Hepatocyte (in vitro differentiated cells): ENCODE data around the gene DKK3. TPM values are rescaled to one million over a fixed set of nuclear protein-coding genes. Genes with fewer than 3 reads are reported as not detected.

Source experiments
- DNase-seq: peaks from one replicate; pipeline ENCODE4 v3.0.0-alpha.2; 2016; ENCODE audit warnings: low spot score
- H2AFZ ChIP-seq: fragments of 200-600 bp; sonication (generic); 2 replicates; pipeline ENCODE4 v1.6.0; 2016; ENCODE audit warnings: antibody characterized with exemption, mild to moderate bottlenecking
- H3K27ac ChIP-seq: fragments of 200-600 bp; sonication (generic); 2 replicates; pipeline ENCODE4 v1.5.1; 2016; ENCODE audit warnings: mild to moderate bottlenecking
- H3K27me3 ChIP-seq: fragments of 200-600 bp; sonication (generic); 2 replicates; pipeline ENCODE4 v1.6.1; 2016
- H3K36me3 ChIP-seq: fragments of 200-600 bp; sonication (generic); replicated peaks from 2 replicates; pipeline ENCODE4 v1.5.1; 2016; ENCODE audit warnings: low read depth; ENCODE audit not compliant: insufficient read depth
- H3K4me1 ChIP-seq: fragments of 200-600 bp; sonication (generic); 2 replicates; pipeline ENCODE4 v1.5.1; 2016; ENCODE audit warnings: mild to moderate bottlenecking, moderate library complexity; ENCODE audit not compliant: insufficient read depth
- H3K4me2 ChIP-seq: fragments of 200-600 bp; sonication (generic); 2 replicates; pipeline ENCODE4 v1.6.0; 2016
- H3K4me3 ChIP-seq: fragments of 200-600 bp; sonication (generic); 2 replicates; pipeline ENCODE4 v1.5.1; 2016; ENCODE audit warnings: mild to moderate bottlenecking
- H3K79me2 ChIP-seq: fragments of 200-600 bp; sonication (generic); 2 replicates; pipeline ENCODE4 v1.6.0; 2017; ENCODE audit warnings: mild to moderate bottlenecking
- H3K9me2 ChIP-seq: fragments of 200-600 bp; sonication (generic); replicated peaks from 2 replicates; pipeline ENCODE4 v1.6.0; 2017; ENCODE audit warnings: mild to moderate bottlenecking; ENCODE audit not compliant: insufficient read depth
- H3K9me3 ChIP-seq: fragments of 200-600 bp; sonication (generic); 2 replicates; pipeline ENCODE4 v1.5.1; 2016; ENCODE audit warnings: low read depth, mild to moderate bottlenecking
- H4K20me1 ChIP-seq: fragments of 200-600 bp; sonication (generic); 2 replicates; pipeline ENCODE4 v1.6.0; 2016; ENCODE audit warnings: mild to moderate bottlenecking; ENCODE audit not compliant: insufficient read depth, poor library complexity, severe bottlenecking
- CTCF ChIP-seq: fragments of 200-600 bp; sonication (generic); IDR thresholded peaks from 2 replicates; pipeline ENCODE4 v1.5.1; 2016; ENCODE audit warnings: antibody characterized with exemption, mild to moderate bottlenecking; ENCODE audit not compliant: poor library complexity
- EZH2 ChIP-seq: fragments of 200-600 bp; sonication (generic); IDR thresholded peaks from 2 replicates; pipeline ENCODE4 v1.6.1; 2016; ENCODE audit warnings: antibody characterized with exemption, mild to moderate bottlenecking, borderline replicate concordance
- EZH2phosphoT487 ChIP-seq: fragments of 200-600 bp; sonication (generic); IDR thresholded peaks from one replicate; pipeline ENCODE4 v1.6.1; 2018; ENCODE audit warnings: antibody characterized with exemption, mild to moderate bottlenecking, low read depth, moderate library complexity; ENCODE audit not compliant: unreplicated experiment, severe bottlenecking
- WGBS: methylation state at CpG from one replicate; pipeline ENCODE4 v1.1.6; 2016; ENCODE audit warnings: low lambda C conversion rate; ENCODE audit errors: missing lambda C conversion rate; 5-methylcytosine and 5-hydroxymethylcytosine counted together
- polyA plus RNA-seq: library from polyadenylated mRNA; unstranded; fragments of >200 nt; fragmentation: Nextera tagmentation; extraction: Ambion mirVana; gene quantifications from 2 replicates; pipeline ENCODE4 v1.2.1, GENCODE V29; 2016
- total RNA-seq: library from RNA; depleted of rRNA; stranded (reverse); fragments of >200 nt; gene quantifications from 2 replicates; pipeline ENCODE4 v1.2.3, GENCODE V29; 2014

Gene DKK3
- total and polyA plus RNA-seq, 2 experiments from 2014 or later = 64.3 to 71.3 TPM

- TF ChIP-seq EZH2 = no peak
- no peak for TF ChIP-seq EZH2phosphoT487
- TF ChIP-seq CTCF = no peak
- H3K9me3 ChIP-seq = no peaks in the 10 kb centered on the region
- no peaks in the 10 kb centered on the region for H3K27me3 ChIP-seq
- no peak overlapping the region for H3K4me2 ChIP-seq
- no peak overlapping the region for H2AFZ ChIP-seq
- H3K27ac ChIP-seq = no peak overlapping the region
- H4K20me1 ChIP-seq = no peaks in the 10 kb centered on the region
- H3K9me2 ChIP-seq = no peaks in the 10 kb centered on the region
- H3K4me3 ChIP-seq = no peak overlapping the region
- 85% methylated on average over 5 of the region's 5 CpGs for WGBS
- no peak for DNase-seq
- H3K79me2 ChIP-seq = no peaks in the 10 kb centered on the region
- peaks cover 39% of the 10 kb centered on the region for H3K4me1 ChIP-seq
- no peaks in the 10 kb centered on the region for H3K36me3 ChIP-seq
These were observed 36.4 kb downstream of the DKK3 start for GRCh38 chr11:11971906-11972547.

GRCh38 chr11:11970556-11970955 is 37.9 kb downstream of the DKK3 start:
- 100% methylated on average over 2 of the region's 2 CpGs for WGBS

GRCh38 chr11:11969380-11970215 is 38.8 kb downstream of the DKK3 start:
- Histone ChIP-seq H3K36me3 (no peaks in the 10 kb centered on the region), H3K27me3 (no peaks in the 10 kb centered on the region), H3K9me3 (no peaks in the 10 kb centered on the region), H3K27ac (peak overlapping the region; percentile 75), H4K20me1 (no peaks in the 10 kb centered on the region), H3K4me1 (peaks cover 28% of the 10 kb centered on the region), H3K4me2 (no peak overlapping the region), H3K9me2 (no peaks in the 10 kb centered on the region), H2AFZ (no peak overlapping the region), H3K79me2 (no peaks in the 10 kb centered on the region), H3K4me3 (no peak overlapping the region)
- TF ChIP-seq EZH2phosphoT487 = no peak
- no peak for TF ChIP-seq CTCF
- no peak for TF ChIP-seq EZH2
- no peak for DNase-seq
- 87% methylated on average over 19 of the region's 19 CpGs for WGBS

More at GRCh38 chr11:11970556-11970955, 37.9 kb downstream of the DKK3 start:
- Histone ChIP-seq H3K27me3 (no peaks in the 10 kb centered on the region), H3K79me2 (no peaks in the 10 kb centered on the region), H3K4me2 (no peak overlapping the region), H2AFZ (no peak overlapping the region), H4K20me1 (no peaks in the 10 kb centered on the region), H3K4me1 (peaks cover 28% of the 10 kb centered on the region), H3K4me3 (no peak overlapping the region), H3K9me2 (no peaks in the 10 kb centered on the region), H3K27ac (no peak overlapping the region), H3K36me3 (no peaks in the 10 kb centered on the region), H3K9me3 (no peaks in the 10 kb centered on the region)
- DNase-seq = no peak
- TF ChIP-seq EZH2phosphoT487 = no peak
- TF ChIP-seq CTCF = no peak
- no peak for TF ChIP-seq EZH2
